WTC11 (cell line): ENCODE results near the gene AIG1. TPM values are rescaled to one million over a fixed set of nuclear protein-coding genes. Genes with fewer than 3 reads are reported as not detected.

Experiments
- ATAC-seq: fragments of 200-7000 bp; cut with Tn5 transposase; 2 replicates; pipeline ENCODE4 v1.10.0; 2021; ENCODE audit warnings: mild to moderate bottlenecking, moderate library complexity
- CTCF ChIA-PET: fragments of 300-600 bp; sonication (Branson Sonifier 250); formaldehyde crosslinking; loops from one replicate; lab custom pipeline; 2021; ENCODE audit warnings: antibody characterized with exemption; lab: Charles Lee
- POLR2A ChIA-PET: fragments of 350-600 bp; sonication (Branson Sonifier 250); formaldehyde crosslinking; loops from one replicate; lab custom pipeline; 2021; ENCODE audit warnings: antibody characterized with exemption; lab: Charles Lee
- DNase-seq: peaks from one replicate; pipeline ENCODE4 v3.0.0; 2021; ENCODE audit warnings: low spot score
- H3K27ac Mint-ChIP-seq: 2 replicates; pipeline ENCODE4 v1.8.0; 2021; ENCODE audit warnings: mixed read lengths
- H3K27me3 Mint-ChIP-seq: 2 replicates; pipeline ENCODE4 v1.8.0; 2021; ENCODE audit warnings: low read depth, mild to moderate bottlenecking, moderate library complexity, mixed read lengths
- H3K36me3 Mint-ChIP-seq: 2 replicates; pipeline ENCODE4 v1.8.0; 2021; ENCODE audit warnings: mixed read lengths
- H3K4me1 Mint-ChIP-seq: 2 replicates; pipeline ENCODE4 v1.8.0; 2022; ENCODE audit warnings: mixed read lengths
- H3K4me3 Mint-ChIP-seq: 2 replicates; pipeline ENCODE4 v1.8.0; 2021; ENCODE audit warnings: mild to moderate bottlenecking, moderate library complexity, mixed read lengths
- H3K9me3 Mint-ChIP-seq: 2 replicates; pipeline ENCODE4 v1.8.0; 2021; ENCODE audit warnings: mixed read lengths
- AR ChIP-seq: fragments of 250-450 bp; sonication (Bioruptor Pico); IDR thresholded peaks from 2 replicates; pipeline ENCODE4 v1.9.0; 2021; ENCODE audit warnings: mild to moderate bottlenecking
- ATF1 ChIP-seq: sonication (generic); formaldehyde crosslinking; IDR thresholded peaks from 2 replicates; pipeline ENCODE4 v1.8.1; 2023; ENCODE audit warnings: mild to moderate bottlenecking, moderate library complexity, missing genetic modification reagents
- CREB1 ChIP-seq: sonication (generic); formaldehyde crosslinking; IDR thresholded peaks from 2 replicates; pipeline ENCODE4 v1.8.0; 2023; ENCODE audit warnings: mild to moderate bottlenecking, missing genetic modification reagents
- CTCF ChIP-seq: fragments of 200-600 bp; IDR thresholded peaks from 2 replicates; pipeline ENCODE4 v1.8.0; 2022; ENCODE audit warnings: antibody characterized with exemption
- FOXJ3 ChIP-seq: sonication (generic); formaldehyde crosslinking; IDR thresholded peaks from 2 replicates; pipeline ENCODE4 v1.9.0; 2021; ENCODE audit warnings: missing genetic modification reagents, mild to moderate bottlenecking, borderline replicate concordance
- GABPB1 ChIP-seq: sonication (generic); formaldehyde crosslinking; IDR thresholded peaks from 2 replicates; pipeline ENCODE4 v1.8.1; 2023; ENCODE audit warnings: mild to moderate bottlenecking, missing genetic modification reagents
- GTF2I ChIP-seq: fragments of 250-450 bp; sonication (Bioruptor Pico); conservative IDR thresholded peaks from 2 replicates; pipeline ENCODE4 v1.4.0; 2021; ENCODE audit warnings: mild to moderate bottlenecking
- MAX ChIP-seq: sonication (generic); formaldehyde crosslinking; IDR thresholded peaks from 2 replicates; pipeline ENCODE4 v1.8.0; 2022; ENCODE audit warnings: mild to moderate bottlenecking, missing genetic modification reagents
- MXD4 ChIP-seq: fragments of 250-450 bp; sonication (Bioruptor Pico); IDR thresholded peaks from 2 replicates; pipeline ENCODE4 v1.8.0; 2021; ENCODE audit warnings: mild to moderate bottlenecking, moderate library complexity, borderline replicate concordance
- MYBL2 ChIP-seq: sonication (generic); formaldehyde crosslinking; IDR thresholded peaks from 2 replicates; pipeline ENCODE4 v1.8.1; 2023; ENCODE audit warnings: mild to moderate bottlenecking, moderate library complexity, missing genetic modification reagents
- OVOL2 ChIP-seq: fragments of 250-450 bp; sonication (Bioruptor Pico); IDR thresholded peaks from 2 replicates; pipeline ENCODE4 v1.9.0; 2021; ENCODE audit warnings: mild to moderate bottlenecking, borderline replicate concordance
- RORB ChIP-seq: fragments of 250-450 bp; sonication (Bioruptor Pico); IDR thresholded peaks from 2 replicates; pipeline ENCODE4 v1.9.0; 2021; ENCODE audit warnings: mild to moderate bottlenecking
- STAT6 ChIP-seq: sonication (generic); formaldehyde crosslinking; conservative IDR thresholded peaks from 2 replicates; pipeline ENCODE4 v1.8.1; 2023; ENCODE audit warnings: mild to moderate bottlenecking, low read depth, missing genetic modification reagents, moderate library complexity
- TCF7 ChIP-seq: sonication (generic); formaldehyde crosslinking; IDR thresholded peaks from 2 replicates; pipeline ENCODE4 v1.8.0; 2022; ENCODE audit warnings: mild to moderate bottlenecking, low read depth, missing genetic modification reagents, moderate library complexity
- TEAD4 ChIP-seq: sonication (generic); formaldehyde crosslinking; IDR thresholded peaks from 2 replicates; pipeline ENCODE4 v1.8.0; 2022; ENCODE audit warnings: mild to moderate bottlenecking, missing genetic modification reagents
- ZNF121 ChIP-seq: sonication (generic); formaldehyde crosslinking; IDR thresholded peaks from 2 replicates; pipeline ENCODE4 v1.8.0; 2023; ENCODE audit warnings: missing genetic modification reagents
- ZNF138 ChIP-seq: sonication (generic); formaldehyde crosslinking; conservative IDR thresholded peaks from 2 replicates; pipeline ENCODE4 v1.8.1; 2022; ENCODE audit warnings: mild to moderate bottlenecking, moderate library complexity, missing genetic modification reagents
- ZNF317 ChIP-seq: sonication (generic); formaldehyde crosslinking; IDR thresholded peaks from 2 replicates; pipeline ENCODE4 v1.8.1; 2023; ENCODE audit warnings: low read depth, mild to moderate bottlenecking, moderate library complexity, missing genetic modification reagents, borderline replicate concordance
- ZNF416 ChIP-seq: fragments of 250-450 bp; sonication (Bioruptor Pico); IDR thresholded peaks from 2 replicates; pipeline ENCODE4 v1.9.0; 2021; ENCODE audit warnings: mild to moderate bottlenecking, inconsistent platforms
- ZNF532 ChIP-seq: fragments of 250-450 bp; sonication (Bioruptor Pico); IDR thresholded peaks from 2 replicates; pipeline ENCODE4 v1.9.0; 2021; ENCODE audit warnings: mild to moderate bottlenecking, borderline replicate concordance
- ZNF671 ChIP-seq: fragments of 250-450 bp; sonication (Bioruptor Pico); IDR thresholded peaks from 2 replicates; pipeline ENCODE4 v1.8.0; 2021; ENCODE audit warnings: mild to moderate bottlenecking
- total RNA-seq: library from RNA; stranded (reverse); gene quantifications from 3 replicates; pipeline ENCODE4 v1.2.3, GENCODE V29; 2021

AIG1 gene
- total RNA-seq, 1 experiment from 2014 or later: 38.8 TPM

GRCh38 chr6:143112837-143113236, 52.1 kb downstream of the AIG1 start:
- no peaks in the 10 kb centered on the region for H3K4me1 Mint-ChIP-seq
- TF ChIP-seq ATF1: no peak
- no peak for TF ChIP-seq MXD4 (CRISPR knock-in tag)
- POLR2A ChIA-PET: no interaction called here
- no peaks in the 10 kb centered on the region for H3K9me3 Mint-ChIP-seq
- DNase-seq: no peak
- H3K27me3 Mint-ChIP-seq: no peaks in the 10 kb centered on the region
- CTCF ChIA-PET: no interaction called here
- no peaks in the 10 kb centered on the region for H3K36me3 Mint-ChIP-seq
- no peak overlapping the region for H3K27ac Mint-ChIP-seq
- no peak for ATAC-seq
- no peak overlapping the region for H3K4me3 Mint-ChIP-seq

- POLR2A ChIA-PET: no interaction called here
- no peak overlapping the region for H3K4me3 Mint-ChIP-seq
- TF ChIP-seq CTCF (no peak), GTF2I (CRISPR knock-in tag) (no peak), STAT6 (no peak), GABPB1 (no peak), ZNF671 (CRISPR knock-in tag) (no peak), MAX (CRISPR knock-in tag) (no peak), TCF7 (CRISPR knock-in tag) (no peak), ZNF317 (CRISPR knock-in tag) (no peak), ZNF532 (CRISPR knock-in tag) (no peak), AR (CRISPR knock-in tag) (no peak), OVOL2 (no peak), RORB (CRISPR knock-in tag) (no peak), MYBL2 (CRISPR knock-in tag) (no peak), TEAD4 (no peak), ZNF138 (no peak), CREB1 (no peak), ZNF416 (CRISPR knock-in tag) (no peak), FOXJ3 (CRISPR knock-in tag) (no peak), ZNF121 (no peak)
- CTCF ChIA-PET: no interaction called here
- H3K27me3 Mint-ChIP-seq: no peaks in the 10 kb centered on the region
- no peak overlapping the region for H3K27ac Mint-ChIP-seq
- no peak for DNase-seq
- peaks cover 13% of the 10 kb centered on the region for H3K9me3 Mint-ChIP-seq
- ATAC-seq: no peak
- H3K36me3 Mint-ChIP-seq: peaks cover 22% of the 10 kb centered on the region
- H3K4me1 Mint-ChIP-seq: no peaks in the 10 kb centered on the region
Measured at GRCh38 chr6:143115728-143116127, 55.0 kb downstream of the AIG1 start.
